Measurements from ENCODE around the gene CDK6. TPM values are rescaled to one million over a fixed set of nuclear protein-coding genes. Genes with fewer than 3 reads are reported as not detected.

CDK6 gene
- total RNA-seq, 1 donor: 45.6 TPM

DNA sequence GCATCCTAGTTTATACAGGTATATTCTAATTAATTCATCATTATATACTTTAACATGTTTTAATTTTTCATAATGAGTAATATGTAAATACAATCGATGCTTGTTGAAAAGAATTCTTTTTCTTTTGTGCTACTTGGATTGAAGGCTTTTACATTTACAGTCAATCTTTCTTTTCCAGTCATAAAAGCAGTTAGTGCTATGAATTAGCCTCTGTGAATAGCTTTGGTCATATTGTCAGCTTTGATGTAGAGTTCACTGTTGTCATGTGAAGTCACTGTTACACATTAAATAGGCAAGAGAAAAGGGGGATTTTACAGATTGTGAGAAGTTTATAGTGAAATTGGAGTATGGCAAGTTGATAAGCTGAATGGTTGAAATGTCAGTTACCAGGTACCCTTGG, 142.9 kb downstream of the CDK6 start:
- Histone ChIP-seq H2AFZ (ENCODE audit: low read length) (no peak overlapping the region), H3K27me3 (ENCODE audit: insufficient read depth, low read length) (no peaks in the 10 kb centered on the region), H3K4me1 (ENCODE audit: insufficient read depth, low read length) (peaks cover 35% of the 10 kb centered on the region), H3K4me2 (ENCODE audit: insufficient read depth, low read length) (no peak overlapping the region), H3K27ac (ENCODE audit: low read depth, low read length) (no peak overlapping the region), H3K36me3 (ENCODE audit: insufficient read depth, low read length) (no peaks in the 10 kb centered on the region), H3K9me3 (ENCODE audit: low read depth, low read length) (no peaks in the 10 kb centered on the region), H3K4me3 (ENCODE audit: insufficient read depth, low read length) (no peak overlapping the region), H4K20me1 (ENCODE audit: insufficient read depth, low read length) (no peaks in the 10 kb centered on the region), H3K79me2 (ENCODE audit: insufficient read depth, low read length) (peaks cover 47% of the 10 kb centered on the region)
- no peak for DNase-seq (ENCODE audit: insufficient read length, low spot score, missing footprints)
- TF ChIP-seq, protein P1, sequence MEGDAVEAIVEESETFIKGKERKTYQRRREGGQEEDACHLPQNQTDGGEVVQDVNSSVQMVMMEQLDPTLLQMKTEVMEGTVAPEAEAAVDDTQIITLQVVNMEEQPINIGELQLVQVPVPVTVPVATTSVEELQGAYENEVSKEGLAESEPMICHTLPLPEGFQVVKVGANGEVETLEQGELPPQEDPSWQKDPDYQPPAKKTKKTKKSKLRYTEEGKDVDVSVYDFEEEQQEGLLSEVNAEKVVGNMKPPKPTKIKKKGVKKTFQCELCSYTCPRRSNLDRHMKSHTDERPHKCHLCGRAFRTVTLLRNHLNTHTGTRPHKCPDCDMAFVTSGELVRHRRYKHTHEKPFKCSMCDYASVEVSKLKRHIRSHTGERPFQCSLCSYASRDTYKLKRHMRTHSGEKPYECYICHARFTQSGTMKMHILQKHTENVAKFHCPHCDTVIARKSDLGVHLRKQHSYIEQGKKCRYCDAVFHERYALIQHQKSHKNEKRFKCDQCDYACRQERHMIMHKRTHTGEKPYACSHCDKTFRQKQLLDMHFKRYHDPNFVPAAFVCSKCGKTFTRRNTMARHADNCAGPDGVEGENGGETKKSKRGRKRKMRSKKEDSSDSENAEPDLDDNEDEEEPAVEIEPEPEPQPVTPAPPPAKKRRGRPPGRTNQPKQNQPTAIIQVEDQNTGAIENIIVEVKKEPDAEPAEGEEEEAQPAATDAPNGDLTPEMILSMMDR (IDR thresholded peaks at IDR 0.05; ENCODE audit: extremely low read depth, low read depth, low read length): no peak

DNA sequence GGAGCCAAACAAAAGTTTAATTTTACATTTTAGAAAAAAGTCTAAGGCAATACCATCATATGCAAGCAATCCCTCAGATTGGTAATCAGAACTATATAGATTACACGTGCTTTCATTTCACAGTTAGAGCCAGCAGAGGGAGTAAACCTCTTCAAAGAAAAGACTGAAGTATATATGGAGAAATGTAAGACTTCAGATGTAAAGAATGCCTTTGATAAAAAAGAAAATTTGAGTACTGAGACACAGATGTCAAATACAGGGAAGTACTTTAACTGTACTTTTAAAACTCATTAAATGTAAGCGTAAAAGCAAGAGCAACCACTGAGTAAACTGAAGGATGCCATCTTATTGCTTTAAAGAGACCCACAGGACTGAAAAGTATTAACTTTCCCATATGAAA, 144.8 kb downstream of the CDK6 start:
- H3K27ac ChIP-seq (ENCODE audit: low read depth, low read length): no peak overlapping the region
- H2AFZ ChIP-seq (ENCODE audit: low read length): no peak overlapping the region

DNA sequence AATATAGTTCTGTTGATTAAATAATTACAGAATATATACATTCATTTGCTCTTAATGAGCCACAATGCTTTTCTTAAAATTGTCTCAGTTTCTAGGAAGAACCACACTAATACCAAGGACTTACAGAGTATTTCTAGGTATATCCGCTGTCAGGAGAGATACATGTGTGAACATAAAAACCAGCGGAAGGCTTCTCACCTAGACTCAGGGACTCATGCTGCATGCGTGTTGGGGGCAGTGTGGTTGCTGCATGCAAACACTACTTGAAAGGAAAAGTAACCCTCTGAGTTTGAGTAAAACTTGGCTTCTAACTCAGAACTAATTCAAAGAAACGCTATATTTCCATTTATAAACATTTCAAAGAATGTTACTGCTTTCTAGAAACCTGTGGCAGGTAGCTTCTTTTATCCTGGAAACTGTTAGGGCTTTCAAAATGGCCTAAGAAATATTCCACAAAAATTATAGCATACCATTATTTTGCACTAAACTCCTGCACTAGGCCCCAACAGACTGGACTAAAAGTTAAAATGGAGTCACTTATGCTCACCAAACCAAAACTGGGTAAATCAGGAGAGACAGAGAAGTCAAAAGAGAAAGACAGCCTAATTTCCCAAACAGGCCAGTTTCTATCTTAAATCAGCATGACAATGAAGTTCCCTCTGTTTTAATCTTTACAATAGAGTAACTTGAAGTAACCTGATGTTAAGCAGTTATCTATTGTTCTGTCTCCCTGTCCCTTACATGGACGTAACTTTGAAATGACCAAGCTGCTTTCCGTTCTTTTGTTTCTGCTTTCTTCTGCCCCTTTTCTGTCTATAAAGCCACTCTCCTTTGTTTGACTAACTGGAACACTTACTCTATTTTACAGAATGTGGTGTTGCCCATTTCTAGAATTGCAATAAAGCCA, 151.0 kb downstream of the CDK6 start:
- H3K27ac ChIP-seq (ENCODE audit: low read depth, low read length): no peak overlapping the region
- H3K36me3 ChIP-seq (ENCODE audit: insufficient read depth, low read length): no peaks in the 10 kb centered on the region
- no peaks in the 10 kb centered on the region for H4K20me1 ChIP-seq (ENCODE audit: insufficient read depth, low read length)
- H3K4me1 ChIP-seq (ENCODE audit: insufficient read depth, low read length): peaks cover 5% of the 10 kb centered on the region
- no peak for DNase-seq (ENCODE audit: insufficient read length, low spot score, missing footprints)
- no peak overlapping the region for H2AFZ ChIP-seq (ENCODE audit: low read length)
- H3K4me2 ChIP-seq (ENCODE audit: insufficient read depth, low read length): no peak overlapping the region
- H3K79me2 ChIP-seq (ENCODE audit: insufficient read depth, low read length): peaks cover 59% of the 10 kb centered on the region
- H3K4me3 ChIP-seq (ENCODE audit: insufficient read depth, low read length): no peak overlapping the region
- H3K27me3 ChIP-seq (ENCODE audit: insufficient read depth, low read length): no peaks in the 10 kb centered on the region
- TF ChIP-seq, protein P1 (IDR thresholded peaks at IDR 0.05; ENCODE audit: extremely low read depth, low read depth, low read length): no peak
- no peaks in the 10 kb centered on the region for H3K9me3 ChIP-seq (ENCODE audit: low read depth, low read length)

More for the DNA sequence above, 144.8 kb downstream of the CDK6 start:
- no peaks in the 10 kb centered on the region for H3K27me3 ChIP-seq (ENCODE audit: insufficient read depth, low read length)
- no peak for DNase-seq (ENCODE audit: insufficient read length, low spot score, missing footprints)
- H3K9me3 ChIP-seq (ENCODE audit: low read depth, low read length): no peaks in the 10 kb centered on the region
- TF ChIP-seq, protein P1 (IDR thresholded peaks at IDR 0.05; ENCODE audit: extremely low read depth, low read depth, low read length): peak; percentile 53
- peaks cover 16% of the 10 kb centered on the region for H3K4me1 ChIP-seq (ENCODE audit: insufficient read depth, low read length)
- no peaks in the 10 kb centered on the region for H4K20me1 ChIP-seq (ENCODE audit: insufficient read depth, low read length)
- H3K79me2 ChIP-seq (ENCODE audit: insufficient read depth, low read length): peaks cover 50% of the 10 kb centered on the region
- no peak overlapping the region for H3K4me2 ChIP-seq (ENCODE audit: insufficient read depth, low read length)
- H3K4me3 ChIP-seq (ENCODE audit: insufficient read depth, low read length): no peak overlapping the region
- H3K36me3 ChIP-seq (ENCODE audit: insufficient read depth, low read length): no peaks in the 10 kb centered on the region

DNA sequence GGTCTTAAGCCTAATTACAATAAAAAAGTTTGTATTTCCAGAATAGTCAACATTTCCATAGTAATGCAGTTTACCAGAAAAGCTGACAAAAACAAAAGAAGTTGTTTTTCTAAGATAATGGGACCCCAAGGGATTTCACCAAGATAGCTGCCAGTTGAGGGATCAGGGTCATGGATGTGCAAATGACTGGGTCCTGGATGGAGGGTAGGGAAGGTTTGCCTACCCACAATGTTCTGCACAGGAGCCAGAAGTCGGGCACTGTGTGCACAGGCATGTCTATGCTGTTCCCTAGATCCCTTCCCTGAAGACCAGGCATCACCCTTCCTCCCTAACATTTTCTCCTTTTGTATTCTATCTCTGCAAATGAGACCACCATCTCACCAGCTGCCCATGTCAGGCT, 152.1 kb downstream of the CDK6 start:
- H3K79me2 ChIP-seq (ENCODE audit: insufficient read depth, low read length): peaks cover 59% of the 10 kb centered on the region
- no peak for DNase-seq (ENCODE audit: insufficient read length, low spot score, missing footprints)
- no peak overlapping the region for H3K4me3 ChIP-seq (ENCODE audit: insufficient read depth, low read length)
- H3K36me3 ChIP-seq (ENCODE audit: insufficient read depth, low read length): no peaks in the 10 kb centered on the region
- no peak overlapping the region for H3K4me2 ChIP-seq (ENCODE audit: insufficient read depth, low read length)
- TF ChIP-seq, protein P1 (IDR thresholded peaks at IDR 0.05; ENCODE audit: extremely low read depth, low read depth, low read length): no peak
- no peak overlapping the region for H3K27ac ChIP-seq (ENCODE audit: low read depth, low read length)
- no peak overlapping the region for H2AFZ ChIP-seq (ENCODE audit: low read length)
- H3K4me1 ChIP-seq (ENCODE audit: insufficient read depth, low read length): peaks cover 5% of the 10 kb centered on the region
- H3K9me3 ChIP-seq (ENCODE audit: low read depth, low read length): no peaks in the 10 kb centered on the region
- H3K27me3 ChIP-seq (ENCODE audit: insufficient read depth, low read length): no peaks in the 10 kb centered on the region
- no peaks in the 10 kb centered on the region for H4K20me1 ChIP-seq (ENCODE audit: insufficient read depth, low read length)
